HCT116 (cell line): Measurements from ENCODE around the gene P2RX3. TPM values are rescaled to one million over a fixed set of nuclear protein-coding genes. Genes with fewer than 3 reads are reported as not detected.

Source experiments
- ATAC-seq: fragments of 200-7000 bp; cut with Tn5 transposase; 2 replicates; pipeline ENCODE4 v1.9.1; 2020; ENCODE audit warnings: mild to moderate bottlenecking, moderate library complexity
- BruUV-seq: library from RNA; stranded (reverse); fragments of 400-500 nt; replicated peaks from 2 replicates; lab custom pipeline; 2021; lab: Mats Ljungman, UMichigan
- CTCF ChIA-PET: fragments of 300-600 bp; sonication (Branson Sonifier 250); formaldehyde crosslinking; loops from one replicate; lab custom pipeline; 2021; ENCODE audit warnings: antibody characterized with exemption; lab: Charles Lee
- POLR2A ChIA-PET: fragments of 300-600, 350-600 bp; sonication (Branson Sonifier 250); formaldehyde crosslinking; loops from one replicate; lab custom pipeline; 2021; ENCODE audit warnings: antibody characterized with exemption; lab: Charles Lee
- RAD21 ChIA-PET, 2 experiments: fragments of 300-600 bp; sonication (Branson Sonifier 250); formaldehyde crosslinking; loops; one replicate each; lab custom pipeline; 2023; ENCODE audit warnings: low total read pairs in 2 of 2; ENCODE audit not compliant: uncharacterized antibody in 2 of 2, unreplicated experiment in 2 of 2, low non-redundant PET in 1 of 2; lab: Charles Lee
- DNase-seq: peaks from one replicate; pipeline ENCODE4 v3.0.0-alpha.2; 2010; ENCODE audit warnings: low read depth, low spot score
- H2AFZ ChIP-seq: fragments of 200-600 bp; shearing (Covaris generic), sonication (generic); 2 replicates; pipeline ENCODE4 v1.6.1; 2017; ENCODE audit warnings: low read depth, mixed run types, mixed read lengths, antibody characterized with exemption, low read length; ENCODE audit not compliant: poor library complexity, severe bottlenecking
- H3K27ac ChIP-seq: 2 replicates; pipeline ENCODE4 v1.5.1; 2012; ENCODE audit warnings: low read depth, low read length
- H3K27me3 ChIP-seq: fragments of 200-600 bp; sonication (generic); 2 replicates; pipeline ENCODE4 v1.6.1; 2016; ENCODE audit warnings: mixed run types, low read length, mixed read lengths; ENCODE audit not compliant: insufficient read depth
- H3K36me3 ChIP-seq, 2 experiments: fragments of 200-500 bp in 1 of 2; fragments of 200-600 bp in 1 of 2; sonication (Bioruptor generic) in 1 of 2; sonication (generic) in 1 of 2; 2 replicates each; pipeline versions ENCODE4 v1.5.1 to v1.6.1; 2014 to 2016; ENCODE audit warnings: low read length in 2 of 2, inconsistent platforms in 1 of 2, mixed read lengths in 1 of 2, mixed run types in 1 of 2; ENCODE audit not compliant: insufficient read depth in 2 of 2, control insufficient read depth in 1 of 2
- H3K4me1 ChIP-seq, 2 experiments: fragments of 200-600 bp in 1 of 2; sonication (generic) in 1 of 2; 2 replicates each; pipeline versions ENCODE4 v1.5.1 to v1.6.1; 2012 to 2017; ENCODE audit warnings: low read length in 2 of 2, inconsistent platforms in 1 of 2, mild to moderate bottlenecking in 1 of 2, mixed read lengths in 1 of 2, mixed run types in 1 of 2, moderate library complexity in 1 of 2; ENCODE audit not compliant: insufficient read depth in 2 of 2, control insufficient read depth in 1 of 2
- H3K4me2 ChIP-seq: fragments of 200-600 bp; sonication (generic); 2 replicates; pipeline ENCODE4 v1.6.1; 2017; ENCODE audit warnings: mixed run types, low read length, mixed read lengths
- H3K4me3 ChIP-seq, 2 experiments: fragments of 200-600 bp in 1 of 2; sonication (generic) in 1 of 2; replicated peaks in 1 of 2; 2 replicates each; pipeline ENCODE4 v1.5.1; 2011 to 2016; ENCODE audit warnings: low read length in 2 of 2, control low read depth in 1 of 2, low read depth in 1 of 2, mild to moderate bottlenecking in 1 of 2, mixed read lengths in 1 of 2, mixed run types in 1 of 2
- H3K79me2 ChIP-seq: fragments of 200-600 bp; sonication (generic); 2 replicates; pipeline ENCODE4 v1.6.1; 2017; ENCODE audit warnings: mild to moderate bottlenecking, mixed run types, low read length, moderate library complexity, mixed read lengths; ENCODE audit not compliant: insufficient read depth
- H3K9ac ChIP-seq: fragments of 200-600 bp; sonication (generic); 2 replicates; pipeline ENCODE4 v1.6.1; 2016; ENCODE audit warnings: low read length, mixed read lengths
- H3K9me2 ChIP-seq: fragments of 200-600 bp; sonication (generic), shearing (Covaris generic); 2 replicates; pipeline ENCODE4 v1.6.1; 2017; ENCODE audit warnings: mixed run types, mild to moderate bottlenecking, moderate library complexity; ENCODE audit not compliant: insufficient read depth
- H3K9me3 ChIP-seq, 2 experiments: fragments of 200-500 bp in 1 of 2; fragments of 200-600 bp in 1 of 2; sonication (Bioruptor generic) in 1 of 2; sonication (generic) in 1 of 2; 2 replicates each; pipeline ENCODE4 v1.6.1; 2014 to 2017; ENCODE audit warnings: low read length in 2 of 2, mixed read lengths in 2 of 2, inconsistent platforms in 1 of 2, low read depth in 1 of 2, mild to moderate bottlenecking in 1 of 2, mixed run types in 1 of 2, moderate library complexity in 1 of 2; ENCODE audit not compliant: control insufficient read depth in 1 of 2, insufficient read depth in 1 of 2
- H4K20me1 ChIP-seq: fragments of 200-600 bp; sonication (generic), shearing (Covaris generic); 2 replicates; pipeline ENCODE4 v1.6.1; 2017; ENCODE audit warnings: mixed run types, mild to moderate bottlenecking, moderate library complexity; ENCODE audit not compliant: insufficient read depth
- CBX3 ChIP-seq: IDR thresholded peaks from 2 replicates; pipeline ENCODE4 v1.6.1; 2012; ENCODE audit warnings: low read depth
- CEBPB ChIP-seq: IDR thresholded peaks from 2 replicates; pipeline ENCODE4 v1.6.1; 2012; ENCODE audit warnings: low read depth
- CTCF ChIP-seq, 3 experiments: fragments of 200-600 bp in 1 of 3; sonication (generic) in 1 of 3; IDR thresholded peaks in 2 of 3; conservative IDR thresholded peaks in 1 of 3; 2 replicates each; pipeline ENCODE4 v1.5.1; 2012 to 2017; ENCODE audit warnings: low read depth in 2 of 3, low read length in 2 of 3, antibody characterized with exemption in 1 of 3, borderline replicate concordance in 1 of 3, control low read depth in 1 of 3, mild to moderate bottlenecking in 1 of 3, mixed read lengths in 1 of 3, mixed run types in 1 of 3, moderate library complexity in 1 of 3; ENCODE audit not compliant: insufficient read depth in 1 of 3
- EGR1 ChIP-seq: IDR thresholded peaks from 2 replicates; pipeline ENCODE4 v1.6.1; 2012; ENCODE audit warnings: low read depth
- ELF1 ChIP-seq: IDR thresholded peaks from 2 replicates; pipeline ENCODE4 v1.6.1; 2012; ENCODE audit warnings: low read depth, borderline replicate concordance
- FOSL1 ChIP-seq: IDR thresholded peaks from 2 replicates; pipeline ENCODE4 v1.6.1; 2012; ENCODE audit warnings: low read depth
- JUND ChIP-seq: IDR thresholded peaks from 2 replicates; pipeline ENCODE4 v1.6.1; 2012
- POLR2A ChIP-seq: IDR thresholded peaks from 2 replicates; pipeline ENCODE4 v1.7.0; 2011; ENCODE audit warnings: borderline replicate concordance; ENCODE audit not compliant: insufficient read depth, insufficient read length; ENCODE audit errors: extremely low read depth
- REST ChIP-seq: IDR thresholded peaks from 2 replicates; pipeline ENCODE4 v1.6.1; 2012; ENCODE audit warnings: low read depth
- SP1 ChIP-seq: IDR thresholded peaks from 2 replicates; pipeline ENCODE4 v1.6.1; 2012; ENCODE audit warnings: low read depth
- TCF7L2 ChIP-seq: IDR thresholded peaks from 2 replicates; pipeline ENCODE4 v1.7.0; 2011; ENCODE audit warnings: borderline replicate concordance, inconsistent platforms; ENCODE audit not compliant: insufficient read depth, insufficient read length; ENCODE audit errors: extremely low read depth
- ZFX ChIP-seq: fragments of 450-650 bp; IDR thresholded peaks from 2 replicates; pipeline ENCODE4 v1.6.1; 2017
- ZNF274 ChIP-seq: fragments of 200-500 bp; sonication (Bioruptor generic); IDR thresholded peaks from 2 replicates; pipeline ENCODE4 v1.6.1; 2014; ENCODE audit warnings: mild to moderate bottlenecking, low read depth, low read length, inconsistent platforms
- intact Hi-C: fragments of 100-400 bp; cut with micrococcal nuclease; formaldehyde crosslinking; loops from 2 replicates; pipeline ENCODE4 v1.10.0; 2022
- total RNA-seq: library from RNA; stranded (reverse); gene quantifications from one replicate; pipeline ENCODE4 v1.2.1, GENCODE V29; 2021; ENCODE audit not compliant: unreplicated experiment

The P2RX3 gene
- total RNA-seq, 1 experiment from 2014 or later, result not detected

- H3K4me1 ChIP-seq, result no peaks in the 10 kb centered on the region
- H3K27me3 ChIP-seq, result peaks cover 5% of the 10 kb centered on the region
- no peak overlapping the region for H3K4me3 ChIP-seq
- POLR2A ChIA-PET, result no interaction called here
- no peaks in the 10 kb centered on the region for H4K20me1 ChIP-seq
- ATAC-seq (no peak), DNase-seq (no peak)
- H2AFZ ChIP-seq, result no peak overlapping the region
- H3K9me3 ChIP-seq, result no peaks in the 10 kb centered on the region
- no peak overlapping the region for H3K27ac ChIP-seq
- BruUV-seq, result no TSS peak
- CTCF ChIA-PET, result no interaction called here
- no peak overlapping the region for H3K9ac ChIP-seq
- intact Hi-C loops, result no loop called here
- H3K9me2 ChIP-seq, result no peaks in the 10 kb centered on the region
- no peaks in the 10 kb centered on the region for H3K79me2 ChIP-seq
- RAD21 ChIA-PET, result no interaction called here
- no peak overlapping the region for H3K4me2 ChIP-seq
- H3K36me3 ChIP-seq, result no peaks in the 10 kb centered on the region
- TF ChIP-seq FOSL1 (no peak), JUND (no peak), CEBPB (no peak), ZNF274 (no peak), POLR2A (no peak), SP1 (no peak), EGR1 (no peak), TCF7L2 (no peak), REST (no peak), CBX3 (no peak), CTCF (IDR thresholded peaks at IDR 0.05 in 2 of 3, conservative IDR thresholded peaks at IDR 0.05 in 1 of 3; ENCODE audit: borderline replicate concordance in 1 of 3, insufficient read depth in 1 of 3, low read depth in 2 of 3, low read length in 2 of 3) (no peak), ELF1 (no peak), ZFX (no peak)
Measured at GRCh38 chr11:57391111-57391510, 53.0 kb downstream of the P2RX3 start.
